Measurements from ENCODE around the gene DUSP14. TPM values are rescaled to one million over a fixed set of nuclear protein-coding genes. Genes with fewer than 3 reads are reported as not detected.

The DUSP14 gene
- total RNA-seq, 3 donors from 2014 or later (not counting 1 experiment from before 2014, with no cell fraction given): 5.0 to 9.1 (median 5.3) TPM

GRCh38 chr17:37512442-37513068 lies 22.9 kb downstream of the DUSP14 start:
- ATAC-seq (no peak), DNase-seq (no peak)
- TF ChIP-seq CTCF (IDR thresholded peaks at IDR 0.05): no peak
- Mint-ChIP-seq H3K4me1 (peaks cover 15 to 16% of the 10 kb centered on the region in 2 donors), H3K9me3 (no peaks in the 10 kb centered on the region), H3K36me3 (peaks cover 3% of the 10 kb centered on the region), H3K27me3 (ENCODE audit: low read depth in 2 of 2) (no peaks in the 10 kb centered on the region), H3K4me3 (no peak overlapping the region), H3K27ac (peak overlapping the region; percentile 20 to 38)
- 93% methylated on average over 24 of the region's 24 CpGs for WGBS (ENCODE audit: insufficient coverage)
- no peaks in the 10 kb centered on the region for H3K9me3 ChIP-seq (ENCODE audit: control insufficient read depth, insufficient read depth, low read length)
- H3K27me3 ChIP-seq (ENCODE audit: control insufficient read depth, insufficient read depth, low read length): no peaks in the 10 kb centered on the region
- peaks cover 4% of the 10 kb centered on the region for H3K4me1 ChIP-seq (ENCODE audit: control insufficient read depth, insufficient read depth, low read length)
- peaks cover 34% of the 10 kb centered on the region for H3K36me3 ChIP-seq (ENCODE audit: control insufficient read depth, insufficient read depth, low read length)
- intact Hi-C loops (cut with micrococcal nuclease): no loop called here
- H3K27ac ChIP-seq (ENCODE audit: low read length): no peak overlapping the region
- H3K4me3 ChIP-seq (ENCODE audit: low read length): no peak overlapping the region

GRCh38 chr17:37513711-37514110 lies 24.0 kb downstream of the DUSP14 start:
- no peaks in the 10 kb centered on the region for H3K27me3 Mint-ChIP-seq (ENCODE audit: low read depth in 2 of 2)
- H3K9me3 Mint-ChIP-seq: no peaks in the 10 kb centered on the region
- no peak for DNase-seq
- Histone ChIP-seq H3K27me3 (ENCODE audit: control insufficient read depth, insufficient read depth, low read length) (no peaks in the 10 kb centered on the region), H3K4me3 (ENCODE audit: low read length) (no peak overlapping the region), H3K36me3 (ENCODE audit: control insufficient read depth, insufficient read depth, low read length) (peaks cover 45% of the 10 kb centered on the region), H3K4me1 (ENCODE audit: control insufficient read depth, insufficient read depth, low read length) (peaks cover 4% of the 10 kb centered on the region), H3K27ac (ENCODE audit: low read length) (no peak overlapping the region), H3K9me3 (ENCODE audit: control insufficient read depth, insufficient read depth, low read length) (no peaks in the 10 kb centered on the region)
- H3K27ac Mint-ChIP-seq: no peak overlapping the region
- peaks cover 15% of the 10 kb centered on the region for H3K36me3 Mint-ChIP-seq
- H3K4me1 Mint-ChIP-seq: peaks cover 16 to 20% of the 10 kb centered on the region in 2 donors
- ATAC-seq: no peak
- 96% methylated on average over 10 of the region's 10 CpGs for WGBS (ENCODE audit: insufficient coverage)
- intact Hi-C loops (cut with micrococcal nuclease): no loop called here
- H3K4me3 Mint-ChIP-seq: no peak overlapping the region
- no peak for TF ChIP-seq CTCF (IDR thresholded peaks at IDR 0.05)

GRCh38 chr17:37516127-37516571 lies 26.5 kb downstream of the DUSP14 start:
- H3K4me3 ChIP-seq (ENCODE audit: low read length): no peak overlapping the region
- 95% methylated on average over 6 of the region's 6 CpGs for WGBS (ENCODE audit: insufficient coverage)
- DNase-seq: no peak
- peaks cover 4% of the 10 kb centered on the region for H3K4me1 ChIP-seq (ENCODE audit: control insufficient read depth, insufficient read depth, low read length)
- Mint-ChIP-seq H3K36me3 (peaks cover 25% of the 10 kb centered on the region), H3K4me1 (peaks cover 23% of the 10 kb centered on the region in 2 donors), H3K9me3 (no peaks in the 10 kb centered on the region), H3K27ac (no peak overlapping the region), H3K27me3 (ENCODE audit: low read depth in 2 of 2) (no peaks in the 10 kb centered on the region), H3K4me3 (no peak overlapping the region)
- no peaks in the 10 kb centered on the region for H3K27me3 ChIP-seq (ENCODE audit: control insufficient read depth, insufficient read depth, low read length)
- H3K36me3 ChIP-seq (ENCODE audit: control insufficient read depth, insufficient read depth, low read length): peaks cover 67% of the 10 kb centered on the region
- H3K9me3 ChIP-seq (ENCODE audit: control insufficient read depth, insufficient read depth, low read length): no peaks in the 10 kb centered on the region
- no peak for TF ChIP-seq CTCF (IDR thresholded peaks at IDR 0.05)
- H3K27ac ChIP-seq (ENCODE audit: low read length): no peak overlapping the region
- no peak for ATAC-seq
- intact Hi-C loops (cut with micrococcal nuclease): no loop called here

GRCh38 chr17:37517881-37518280 lies 28.2 kb downstream of the DUSP14 start:
- ATAC-seq (no peak), DNase-seq (no peak)
- H3K4me1 ChIP-seq (ENCODE audit: control insufficient read depth, insufficient read depth, low read length): peaks cover 4% of the 10 kb centered on the region
- Mint-ChIP-seq H3K36me3 (peaks cover 25% of the 10 kb centered on the region), H3K27ac (peak overlapping the region; percentile 55 to 64), H3K4me1 (peaks cover 23 to 28% of the 10 kb centered on the region in 2 donors), H3K4me3 (no peak overlapping the region), H3K27me3 (ENCODE audit: low read depth in 2 of 2) (no peaks in the 10 kb centered on the region), H3K9me3 (no peaks in the 10 kb centered on the region)
- TF ChIP-seq CTCF (IDR thresholded peaks at IDR 0.05): no peak
- H3K36me3 ChIP-seq (ENCODE audit: control insufficient read depth, insufficient read depth, low read length): peaks cover 65% of the 10 kb centered on the region
- H3K4me3 ChIP-seq (ENCODE audit: low read length): no peak overlapping the region
- no peaks in the 10 kb centered on the region for H3K27me3 ChIP-seq (ENCODE audit: control insufficient read depth, insufficient read depth, low read length)
- H3K27ac ChIP-seq (ENCODE audit: low read length): no peak overlapping the region
- 97% methylated on average over 4 of the region's 4 CpGs for WGBS (ENCODE audit: insufficient coverage)
- intact Hi-C loops (cut with micrococcal nuclease): no loop called here
- no peaks in the 10 kb centered on the region for H3K9me3 ChIP-seq (ENCODE audit: control insufficient read depth, insufficient read depth, low read length)

All from natural killer cell (primary cell).